PC-9 (cell line): ENCODE results near the gene FAM168A. TPM values are rescaled to one million over a fixed set of nuclear protein-coding genes. Genes with fewer than 3 reads are reported as not detected.

Experiments
- BruUV-seq: library from RNA; stranded (reverse); fragments of 400-500 nt; replicated peaks from 2 replicates; lab custom pipeline; 2021; lab: Mats Ljungman, UMichigan
- CTCF ChIA-PET: fragments of 300-600 bp; sonication (Branson Sonifier 250); formaldehyde crosslinking; loops from one replicate; lab custom pipeline; 2022; ENCODE audit warnings: antibody characterized with exemption; lab: Charles Lee
- POLR2A ChIA-PET: fragments of 300-600 bp; sonication (Branson Sonifier 250); formaldehyde crosslinking; loops from one replicate; lab custom pipeline; 2022; ENCODE audit warnings: antibody characterized with exemption; ENCODE audit not compliant: unreplicated experiment; lab: Charles Lee
- DNase-seq, 2 experiments: peaks; one replicate each; pipeline versions ENCODE4 v3.0.0 to v3.0.0-alpha.2; 2015 to 2022; ENCODE audit warnings: mixed read lengths in 1 of 2
- H2AFZ ChIP-seq: fragments of 200-600 bp; sonication (generic); 2 replicates; pipeline ENCODE4 v1.8.1; 2017; ENCODE audit warnings: antibody characterized with exemption
- H3F3A ChIP-seq: fragments of 200-600 bp; sonication (generic); 2 replicates; pipeline ENCODE4 v1.8.1; 2017; ENCODE audit warnings: antibody characterized with exemption, mild to moderate bottlenecking, low read depth; ENCODE audit not compliant: insufficient read depth
- H3K27ac ChIP-seq: fragments of 200-600 bp; sonication (generic); 2 replicates; pipeline ENCODE4 v1.6.1; 2016; ENCODE audit warnings: mixed run types
- H3K27me3 ChIP-seq: fragments of 200-600 bp; sonication (generic); 2 replicates; pipeline ENCODE4 v1.6.1; 2016; ENCODE audit warnings: low read depth, mixed run types; ENCODE audit not compliant: insufficient read depth
- H3K36me3 ChIP-seq: fragments of 200-600 bp; sonication (generic); 2 replicates; pipeline ENCODE4 v1.6.1; 2016; ENCODE audit warnings: low read depth, mixed run types
- H3K4me1 ChIP-seq: fragments of 200-600 bp; sonication (generic); replicated peaks from 2 replicates; pipeline ENCODE4 v1.6.1; 2016; ENCODE audit warnings: mixed run types; ENCODE audit not compliant: insufficient read depth
- H3K4me2 ChIP-seq: fragments of 200-600 bp; sonication (generic); 2 replicates; pipeline ENCODE4 v1.6.1; 2017; ENCODE audit warnings: mixed run types
- H3K4me3 ChIP-seq: fragments of 200-600 bp; sonication (generic); 2 replicates; pipeline ENCODE4 v1.6.1; 2016; ENCODE audit warnings: mixed run types
- H3K79me2 ChIP-seq: fragments of 200-600 bp; sonication (generic); 2 replicates; pipeline ENCODE4 v1.6.1; 2017; ENCODE audit warnings: low read depth, mixed run types
- H3K9me2 ChIP-seq: fragments of 200-600 bp; sonication (generic); 2 replicates; pipeline ENCODE4 v1.8.1; 2017; ENCODE audit warnings: mild to moderate bottlenecking; ENCODE audit not compliant: insufficient read depth
- H3K9me3 ChIP-seq: fragments of 200-600 bp; sonication (generic); 2 replicates; pipeline ENCODE4 v1.8.1; 2016; ENCODE audit warnings: low read depth; ENCODE audit not compliant: insufficient read depth
- H4K20me1 ChIP-seq: fragments of 200-600 bp; sonication (generic); 2 replicates; pipeline ENCODE4 v1.8.1; 2017; ENCODE audit not compliant: insufficient read depth
- CTCF ChIP-seq: fragments of 200-600 bp; sonication (generic); conservative IDR thresholded peaks from 2 replicates; pipeline ENCODE4 v1.6.1; 2017; ENCODE audit warnings: mixed run types, antibody characterized with exemption, mild to moderate bottlenecking, moderate library complexity
- EZH2 ChIP-seq: fragments of 200-600 bp; sonication (generic); IDR thresholded peaks from 2 replicates; pipeline ENCODE4 v1.8.0; 2017; ENCODE audit warnings: antibody characterized with exemption, low read depth
- intact Hi-C: fragments of 100-400 bp; cut with micrococcal nuclease; formaldehyde crosslinking; loops from one replicate; pipeline ENCODE4 v1.10.0; 2022; ENCODE audit not compliant: unreplicated experiment
- total RNA-seq: library from RNA; stranded (reverse); gene quantifications from 2 replicates; pipeline ENCODE4 v1.2.3, GENCODE V29; 2021

FAM168A gene
- total RNA-seq, 1 experiment from 2014 or later: 51.2 TPM

- DNase-seq: no peak
- Histone ChIP-seq H3F3A (no peaks in the 10 kb centered on the region), H3K9me2 (no peaks in the 10 kb centered on the region), H3K79me2 (peaks cover 66% of the 10 kb centered on the region), H3K4me1 (peaks cover 15% of the 10 kb centered on the region; the same call in 1 of the 2 replicates), H2AFZ (no peak overlapping the region), H3K36me3 (no peaks in the 10 kb centered on the region), H3K4me2 (no peak overlapping the region), H3K27ac (no peak overlapping the region), H3K4me3 (no peak overlapping the region), H3K27me3 (no peaks in the 10 kb centered on the region), H4K20me1 (peaks cover 20% of the 10 kb centered on the region; the same call in 1 of the 2 replicates), H3K9me3 (no peaks in the 10 kb centered on the region)
- ChIA-PET CTCF (no interaction called here), POLR2A (no interaction called here)
- BruUV-seq: no TSS peak
- TF ChIP-seq CTCF (no peak), EZH2 (no peak)
- intact Hi-C loops: loop anchor here (10.0 kb wide), 1 partner anchor 697 kb away; no protein-coding TSS in a partner anchor
These were observed 215.7 kb downstream of the FAM168A start for GRCh38 chr11:73382183-73382582.

- no TSS peak for BruUV-seq
- intact Hi-C loops: loop anchor here (10.0 kb wide), 1 partner anchor 697 kb away; no protein-coding TSS in a partner anchor
- Histone ChIP-seq H2AFZ (no peak overlapping the region), H3K4me1 (peaks cover 15% of the 10 kb centered on the region; the same call in 1 of the 2 replicates), H3F3A (no peaks in the 10 kb centered on the region), H3K79me2 (peaks cover 70% of the 10 kb centered on the region), H3K36me3 (no peaks in the 10 kb centered on the region), H3K9me3 (no peaks in the 10 kb centered on the region), H3K4me3 (no peak overlapping the region), H3K27me3 (no peaks in the 10 kb centered on the region), H3K27ac (no peak overlapping the region), H3K9me2 (no peaks in the 10 kb centered on the region), H4K20me1 (peaks cover 20% of the 10 kb centered on the region; the same call in 1 of the 2 replicates), H3K4me2 (no peak overlapping the region)
- TF ChIP-seq CTCF (no peak), EZH2 (no peak)
- DNase-seq: no peak
- ChIA-PET CTCF (interaction anchor here (0.6 kb wide), 1 partner anchor 259 kb away, joined by 4 read pairs; no protein-coding TSS in a partner anchor), POLR2A (no interaction called here)
These were observed 216.3 kb downstream of the FAM168A start for GRCh38 chr11:73381589-73381988.

- Histone ChIP-seq H2AFZ (no peak overlapping the region), H3F3A (no peaks in the 10 kb centered on the region), H3K4me1 (peaks cover 14% of the 10 kb centered on the region; the same call in 1 of the 2 replicates), H4K20me1 (peaks cover 17% of the 10 kb centered on the region; the same call in 1 of the 2 replicates), H3K36me3 (no peaks in the 10 kb centered on the region), H3K9me3 (no peaks in the 10 kb centered on the region), H3K9me2 (no peaks in the 10 kb centered on the region), H3K4me3 (no peak overlapping the region), H3K27me3 (no peaks in the 10 kb centered on the region), H3K4me2 (no peak overlapping the region), H3K79me2 (peaks cover 64% of the 10 kb centered on the region), H3K27ac (no peak overlapping the region)
- DNase-seq: no peak
- intact Hi-C loops: loop anchor here (10.0 kb wide), 1 partner anchor 696 kb away; no protein-coding TSS in a partner anchor
- no peak for TF ChIP-seq EZH2
- no peak for TF ChIP-seq CTCF
- ChIA-PET CTCF (no interaction called here), POLR2A (no interaction called here)
- BruUV-seq: no TSS peak
These were observed 217.0 kb downstream of the FAM168A start for GRCh38 chr11:73380897-73381410.
